Heart right ventricle (tissue), 16 donors: Measurements from ENCODE around the gene RPL18A. TPM values are rescaled to one million over a fixed set of nuclear protein-coding genes. Genes with fewer than 3 reads are reported as not detected.

ENCODE experiments used
- ATAC-seq, 8 donors: fragments of 200-7000 bp; cut with Tn5 transposase; one replicate each; pipeline ENCODE4 v1.9.1; 2020; ENCODE audit warnings: mild to moderate bottlenecking in 8 of 8, moderate library complexity in 8 of 8, moderate number of reproducible peaks in 1 of 8
- DNase-seq, 2 donors: peaks; one replicate each; pipeline ENCODE4 v3.0.0-alpha.2; 2020
- H3K27ac ChIP-seq, 10 donors: fragments of 200-600 bp; sonication (generic) in 2 of 10; one replicate each; pipeline versions ENCODE4 v1.5.0 to v1.8.0; 2020 to 2022; ENCODE audit warnings: mild to moderate bottlenecking in 3 of 10
- H3K27me3 ChIP-seq, 7 donors: fragments of 200-600 bp; one replicate each; pipeline ENCODE4 v1.8.0; 2021 to 2022; ENCODE audit warnings: mild to moderate bottlenecking in 2 of 7
- H3K36me3 ChIP-seq, 9 donors: fragments of 200-600 bp; sonication (generic) in 1 of 9; one replicate each; pipeline versions ENCODE4 v1.5.0 to v1.8.0; 2020 to 2022; ENCODE audit warnings: mild to moderate bottlenecking in 2 of 9
- H3K4me1 ChIP-seq, 9 donors: fragments of 200-600 bp; sonication (generic) in 1 of 9; one replicate each; pipeline versions ENCODE4 v1.5.0 to v1.8.0; 2020 to 2022; ENCODE audit warnings: mild to moderate bottlenecking in 4 of 9
- H3K4me3 ChIP-seq, 10 donors: fragments of 200-600 bp; sonication (generic) in 2 of 10; one replicate each; pipeline versions ENCODE4 v1.5.0 to v1.8.0; 2020 to 2022; ENCODE audit warnings: mild to moderate bottlenecking in 7 of 10, moderate library complexity in 2 of 10
- H3K9me3 ChIP-seq, 11 donors: fragments of 200-600 bp in 10 of 11; sonication (generic) in 2 of 11; one replicate each; pipeline versions ENCODE4 v1.5.0 to v1.8.0; 2013 to 2022; ENCODE audit warnings: mild to moderate bottlenecking in 2 of 11, control low read depth in 1 of 11, moderate library complexity in 1 of 11
- CTCF ChIP-seq, 9 donors: fragments of 200-600 bp; sonication (generic) in 2 of 9; IDR thresholded peaks; one replicate each; pipeline versions ENCODE4 v1.5.0 to v1.8.0; 2021 to 2022; ENCODE audit warnings: antibody characterized with exemption in 9 of 9, mild to moderate bottlenecking in 5 of 9, moderate library complexity in 1 of 9
- WGBS, 2 donors: extraction: QIAGEN DNeasy Blood & Tissue Kit; methylation state at CpG; one replicate each; pipeline ENCODE4 v1.1.7; 2013; ENCODE audit warnings: inconsistent platforms in 1 of 2; 5-methylcytosine and 5-hydroxymethylcytosine counted together
- intact Hi-C, 10 donors: fragments of 100-400 bp; cut with DNase I; formaldehyde crosslinking; loops; one replicate each; pipeline versions ENCODE4 v1.11.1 to v1.14.2; 2022
- polyA plus RNA-seq, 2 donors: library from polyadenylated mRNA; stranded (reverse); fragments of 200-250 nt; gene quantifications; one replicate each; pipeline ENCODE4 v1.2.3, GENCODE V29; 2013
- total RNA-seq, 10 donors: library from RNA; stranded (reverse); fragmentation: NEBNext Ultra II Directional in 3 of 10; extraction: Animal tissue kit (Norgen Biotek cat#: 25700) in 3 of 10; gene quantifications; one replicate each; pipeline versions ENCODE4 v1.2.1 to v1.2.4, GENCODE V29; 2021 to 2023
- donor health status: Arrhythmogenic right ventricular cardiomyopathy.
- donor health status: ischemic (EF 13 %, LVEDD 7.1; RV severe dilation, severe dysfunction).
- donor health status: healthy with polysubstance abuse.
- donor health status: DM: no; HTN: yes; CAD: no.
- donor health status: DM: no; HTN: no; CAD: no.
- donor health status: ischemic (EF 25% LVEDD 6.9; RV normal size, moderate dysfunction).
- donor health status: ischemic (EF 25% LVEDD 5.7; RV mildly dilated, moderate dysfunction).
- donor health status: healthy.
- donor health status: DM: yes; HTN: yes; CAD: no.
- donor health status: Ischemic cardiomyopathy.
- donor health status: ischemic (EF 35%, LVEDD 5.7; RV mildly dilated, moderate dysfunction).
- donor health status: nonischemic (EF 11% LVEDD 7.7; RV severe dilation, severe dysfunction).
- donor health status: DM: yes; HTN: yes; CAD: no.
- donor health status: PGD.
- donor health status: ischemic (EF 29% LVEDD 5.4; RV normal size, mild dysfunction).
- donor health status: nonischemic (EF 23%, LVEDD 6.1; RV moderate dilation, normal function).

RPL18A gene
- total and polyA plus RNA-seq, 12 donors = 623 to 2,570 (median 686) TPM

GRCh38 chr19:17847538-17848366 is 12.0 kb upstream of the RPL18A start, which contains the start of gene JAK3:
Gene JAK3, minus strand, starts transcription at chr19:17847982. Its CDS starts 3,565 bp downstream, at chr19:17844417.
- peak; percentile 63 to 79 for DNase-seq
- peak in 7 of 8 donors; percentile 43 to 77 (median 71) for ATAC-seq
- Histone ChIP-seq H3K27ac (peak within 1 kb of the TSS in 9 of 10 donors; percentile 51 to 97 (median 69)), H3K27me3 (peaks cover 0 to 47% (median 4%) of the 10 kb centered on the region in 7 donors), H3K36me3 (peaks cover 0 to 14% (median 0%) of the 10 kb centered on the region in 9 donors), H3K9me3 (no peaks in the 10 kb centered on the region), H3K4me3 (peak within 1 kb of the TSS in 9 of 10 donors; percentile 21 to 70 (median 52)), H3K4me1 (peaks cover 0 to 84% (median 13%) of the 10 kb centered on the region in 9 donors)
- intact Hi-C loops = no loop called here
- TF ChIP-seq CTCF (IDR thresholded peaks at IDR 0.05) = no peak
- WGBS, 2 donors = 8 to 9% methylated on average over 40 of the region's 40 CpGs

- ATAC-seq (peak in 4 of 8 donors; percentile 18 to 43 (median 21)), DNase-seq (no peak)
- peaks cover 0 to 6% (median 0%) of the 10 kb centered on the region in 9 donors for H3K36me3 ChIP-seq
- peaks cover 0 to 74% (median 13%) of the 10 kb centered on the region in 9 donors for H3K4me1 ChIP-seq
- H3K4me3 ChIP-seq = no peak overlapping the region
- TF ChIP-seq CTCF (IDR thresholded peaks at IDR 0.05) = no peak
- intact Hi-C loops = no loop called here
- H3K27ac ChIP-seq = peak overlapping the region in 7 of 10 donors; percentile 57 to 97 (median 71)
- H3K27me3 ChIP-seq = peaks cover 0 to 37% (median 3%) of the 10 kb centered on the region in 7 donors
- WGBS, 2 donors = 69 to 77% methylated on average over 14 of the region's 14 CpGs
- no peaks in the 10 kb centered on the region for H3K9me3 ChIP-seq
These were observed 11.0 kb upstream of the RPL18A start for GRCh38 chr19:17848595-17849292.

- ATAC-seq = no peak
- Histone ChIP-seq H3K36me3 (no peaks in the 10 kb centered on the region), H3K27ac (no peak overlapping the region), H3K4me1 (peaks cover 0 to 33% (median 0%) of the 10 kb centered on the region in 9 donors), H3K9me3 (no peaks in the 10 kb centered on the region), H3K27me3 (peaks cover 0 to 11% (median 0%) of the 10 kb centered on the region in 7 donors), H3K4me3 (no peak overlapping the region)
- WGBS, 2 donors = 80 to 90% methylated on average over 6 of the region's 6 CpGs
- no peak for TF ChIP-seq CTCF (IDR thresholded peaks at IDR 0.05)
- no peak for DNase-seq
- intact Hi-C loops = loop anchor here in 7 of 10 donors (5.0 to 10.0 kb wide), 5 partner anchors 69 to 509 kb away; no protein-coding TSS in a partner anchor
These were observed 5.6 kb upstream of the RPL18A start for GRCh38 chr19:17854061-17854460.
